Fibroblast of skin of right biceps (primary cell): ENCODE results near the gene GJB5.
"Not testable (repeated sequence)": the region's sequence is repeated elsewhere in the genome, so short reads cannot be mapped to it uniquely, and the experiment has no call there.

ENCODE experiments used
- DNase-seq: peaks from one replicate; pipeline ENCODE4 v3.0.0-alpha.2; 2013

GJB5 gene

GRCh38 chr1:34754964-34755637 is at the start of gene GJB5:
TSS of gene GJB5 (plus strand) at chr1:34755047. CDS start at chr1:34757331, 2,284 bp downstream.
- DNase-seq: no peak

GRCh38 chr1:34705077-34705476 is 49.8 kb upstream of the GJB5 start:
- no peak for DNase-seq

GRCh38 chr1:34708106-34708505 is 46.7 kb upstream of the GJB5 start:
- DNase-seq: no peak

GRCh38 chr1:34709547-34709946 is 45.3 kb upstream of the GJB5 start:
- no peak for DNase-seq

DNA sequence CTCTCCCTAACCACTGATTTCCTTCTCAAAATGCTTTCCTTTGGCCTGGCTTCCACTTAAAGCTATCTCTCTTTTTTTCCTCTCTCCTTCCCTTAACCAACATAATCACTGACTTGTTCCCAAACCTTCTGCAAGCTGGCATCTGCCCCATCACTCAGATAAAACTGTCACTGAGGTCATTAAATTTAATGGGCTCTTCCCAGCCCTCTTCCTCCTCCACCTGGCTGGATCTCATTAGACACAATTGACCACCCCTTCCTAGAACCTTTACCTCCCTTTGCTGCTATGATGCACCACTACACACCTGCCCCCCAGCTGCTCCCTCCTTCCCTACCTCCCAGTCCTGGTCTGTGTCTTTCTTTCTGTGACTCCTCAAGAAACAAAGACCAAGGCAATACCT is 44.0 kb upstream of the GJB5 start:
- no peak for DNase-seq

DNA sequence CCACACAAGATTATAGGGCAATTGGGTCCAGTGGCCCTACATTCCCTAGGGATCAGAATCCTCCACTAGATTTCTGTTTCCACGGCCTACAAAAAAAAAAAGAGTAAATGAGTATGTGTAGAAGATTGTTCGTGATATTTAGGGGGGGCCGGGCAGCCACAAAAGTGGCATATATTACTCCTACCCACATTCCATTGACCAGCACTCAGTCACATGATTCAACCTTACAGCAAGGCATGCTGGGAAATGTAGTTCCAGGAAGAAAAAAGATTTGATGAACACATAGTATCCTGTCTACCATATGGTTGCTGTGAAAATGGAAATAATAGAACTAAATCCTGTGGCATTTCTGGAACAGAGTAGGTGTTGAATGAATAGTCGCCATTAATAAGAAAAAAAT is 43.4 kb upstream of the GJB5 start:
- DNase-seq: no peak

GRCh38 chr1:34712007-34712688 is 42.7 kb upstream of the GJB5 start:
- no peak for DNase-seq

- no peak for DNase-seq
Measured at GRCh38 chr1:34713443-34713842, 41.4 kb upstream of the GJB5 start.

- no peak for DNase-seq
Measured at GRCh38 chr1:34714386-34714785, 40.5 kb upstream of the GJB5 start.

GRCh38 chr1:34715139-34715538 is 39.7 kb upstream of the GJB5 start:
- no peak for DNase-seq

DNA sequence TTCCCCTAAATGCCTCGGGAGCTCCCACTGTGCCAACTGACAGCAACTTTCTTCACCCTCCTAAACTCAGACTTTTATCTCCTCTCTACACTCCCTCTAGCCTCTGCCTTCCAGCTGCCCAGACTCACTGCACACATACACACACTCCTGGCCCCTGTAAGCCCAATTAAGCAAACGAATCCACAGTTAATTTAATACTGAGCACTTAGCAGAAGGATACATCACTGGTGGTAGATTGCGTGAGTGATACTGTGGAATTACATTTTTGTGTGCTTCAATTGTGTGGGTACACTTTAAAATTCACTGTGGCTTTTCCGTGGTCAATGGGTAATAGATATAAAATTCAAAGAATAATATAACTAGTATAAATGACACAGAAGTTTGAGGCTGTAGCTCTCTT is 33.6 kb upstream of the GJB5 start:
- DNase-seq: no peak

DNA sequence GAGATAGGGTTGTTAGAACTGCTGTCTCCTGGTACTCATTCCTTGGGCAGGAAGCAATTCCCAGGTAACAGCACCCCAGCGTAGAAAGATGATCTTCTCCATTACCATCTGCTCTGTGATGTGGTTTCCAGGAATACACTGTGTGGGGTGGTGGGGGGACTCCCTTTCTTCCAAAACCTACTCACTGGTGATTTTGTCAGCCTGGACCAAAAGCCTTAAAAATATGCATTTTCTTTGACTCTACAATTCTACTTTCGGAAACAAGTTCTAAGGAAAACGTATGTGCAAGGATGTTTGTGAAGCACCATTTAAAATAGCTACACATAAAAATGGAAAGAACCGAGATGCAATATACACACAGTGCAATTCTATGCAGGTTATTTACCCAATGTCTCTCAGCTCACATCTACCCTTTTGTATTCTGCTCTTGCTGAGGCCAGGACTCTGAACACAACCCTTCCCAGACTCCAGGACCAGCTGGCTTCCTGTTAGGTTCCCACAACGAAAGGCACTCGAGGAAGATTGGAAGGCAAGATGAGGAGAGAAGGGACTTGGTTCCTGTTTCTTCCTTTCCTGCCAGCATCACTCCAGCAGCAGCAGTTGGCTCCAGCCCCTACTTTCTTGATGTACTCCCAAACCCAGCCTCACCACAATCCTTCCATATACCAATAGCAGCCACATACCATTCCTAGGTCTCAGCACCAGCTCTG is 33.0 kb upstream of the GJB5 start:
- DNase-seq: no peak

GRCh38 chr1:34726861-34727260 is 28.0 kb upstream of the GJB5 start:
- DNase-seq: no peak

DNA sequence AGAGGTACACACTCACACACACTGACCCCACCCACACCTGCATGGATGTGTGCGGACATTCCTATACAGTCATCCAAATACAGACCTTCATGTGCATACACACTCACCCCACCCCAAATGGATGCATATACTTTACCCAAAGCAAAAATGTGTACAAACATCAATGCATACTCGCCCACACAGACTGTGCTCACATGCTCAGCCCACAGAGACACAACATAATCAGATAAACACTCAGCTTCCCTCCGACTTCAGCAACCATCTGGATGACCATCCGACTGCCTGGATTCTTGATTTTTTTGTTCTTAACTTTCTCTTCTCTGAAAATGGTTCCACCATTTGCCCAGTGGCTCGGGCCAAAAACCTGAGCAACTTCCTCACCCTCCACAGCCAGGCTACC is 24.4 kb upstream of the GJB5 start:
- DNase-seq: no peak

- DNase-seq: not testable (repeated sequence)
Measured at GRCh38 chr1:34732831-34733230, 22.0 kb upstream of the GJB5 start.

DNA sequence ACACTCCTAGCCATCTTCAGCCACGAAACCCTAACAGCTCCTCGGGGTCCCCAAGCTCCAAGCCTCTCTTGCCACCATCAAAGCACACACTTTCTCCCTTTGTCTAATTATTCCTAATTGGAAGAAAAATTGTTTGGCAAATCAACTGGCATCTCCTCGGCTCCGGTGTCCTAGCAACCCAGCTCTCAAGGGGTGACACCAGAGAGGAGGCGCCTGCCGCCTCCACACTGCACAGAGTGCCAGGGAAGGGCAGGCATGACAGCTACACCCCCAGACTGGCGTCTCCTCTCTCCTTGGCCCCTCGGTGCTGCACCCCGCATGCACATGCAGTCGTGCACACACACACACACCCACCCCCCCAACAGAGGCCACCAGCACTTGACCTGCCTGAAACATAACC is 18.2 kb upstream of the GJB5 start:
- DNase-seq: no peak

DNA sequence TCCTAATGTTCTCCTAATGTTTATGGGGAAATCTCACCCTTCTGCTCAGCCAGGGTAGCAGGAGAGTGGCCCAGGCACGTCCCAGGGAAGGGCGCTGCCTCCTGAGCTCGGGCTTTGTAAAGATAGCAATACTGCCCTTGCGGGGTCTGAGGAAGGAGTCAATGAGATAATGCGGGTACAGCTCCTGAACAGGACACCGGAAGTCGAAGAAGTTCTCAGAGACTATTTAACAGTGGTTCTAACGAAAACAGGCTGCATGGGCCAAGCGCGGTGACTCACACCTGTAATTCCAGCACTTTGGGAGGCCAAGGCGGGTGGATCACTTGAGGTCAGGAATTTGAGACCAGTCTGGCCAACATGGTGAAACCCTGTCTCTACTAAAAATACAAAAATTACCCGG is 17.6 kb upstream of the GJB5 start:
- not testable (repeated sequence) for DNase-seq

GRCh38 chr1:34739613-34740012 is 15.2 kb upstream of the GJB5 start:
- no peak for DNase-seq

DNA sequence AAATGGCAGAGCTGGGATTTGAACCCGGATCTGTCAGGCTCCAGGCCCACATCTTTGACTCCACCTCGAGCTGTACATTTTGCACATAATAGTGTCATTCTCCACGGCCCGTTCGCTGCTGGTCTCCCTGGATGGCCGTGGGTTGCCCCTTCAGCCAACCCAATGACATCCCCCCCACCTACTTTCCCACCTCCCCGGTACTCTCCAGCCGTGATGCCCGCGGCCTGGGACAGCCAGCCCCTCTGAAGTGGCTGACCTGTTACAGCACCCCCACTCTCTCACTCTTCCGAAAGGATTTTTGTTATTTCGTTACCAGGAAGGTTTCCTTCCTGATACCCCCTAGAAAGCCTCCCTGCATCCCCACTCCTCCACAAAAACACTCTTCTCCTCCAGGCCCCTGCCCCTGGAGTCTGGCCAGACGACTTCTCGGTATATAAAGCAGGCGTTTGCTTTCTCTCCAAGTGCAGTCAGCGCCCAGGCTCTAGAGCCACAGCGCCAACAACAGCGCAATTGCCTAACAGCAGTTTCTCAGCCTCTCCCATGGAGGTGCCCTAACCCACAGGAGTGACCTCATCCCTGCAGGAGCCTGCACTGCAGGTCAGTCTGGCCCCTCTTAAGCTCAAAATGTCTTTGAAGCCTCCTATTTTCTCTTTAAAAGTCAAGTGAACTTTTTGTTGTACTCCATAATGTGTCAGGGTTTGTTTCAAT is 14.5 kb upstream of the GJB5 start:
- no peak for DNase-seq

DNA sequence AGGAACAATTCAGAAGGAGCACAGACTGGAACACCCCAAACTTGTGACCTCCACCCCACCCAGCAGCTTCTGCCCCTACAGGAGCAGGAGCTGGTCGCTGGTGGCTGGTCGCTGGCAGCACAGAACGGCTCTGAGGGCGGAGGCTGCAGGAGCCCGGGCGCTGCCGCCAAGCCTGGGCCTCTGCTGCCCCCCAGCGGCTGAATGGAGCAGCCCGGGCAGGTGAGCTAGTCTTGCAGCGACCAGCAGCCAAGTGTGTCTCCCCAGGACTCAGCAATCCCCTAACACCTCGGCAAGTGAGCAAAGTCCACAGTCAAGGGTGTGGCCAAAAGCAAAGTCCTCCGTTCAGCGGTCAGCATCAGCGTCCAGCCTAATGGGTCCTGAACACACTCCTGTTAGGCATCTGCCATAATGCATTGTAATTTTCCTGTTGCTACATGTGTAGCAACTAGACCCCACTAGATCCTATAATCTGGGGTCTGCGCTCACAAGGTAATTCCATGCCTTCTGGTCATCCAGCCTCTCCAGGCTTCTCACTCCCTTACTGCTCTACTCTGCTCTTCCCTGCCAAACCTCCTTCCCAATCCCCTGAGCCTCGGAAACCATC is 12.1 kb upstream of the GJB5 start:
- DNase-seq: peak; percentile 50

DNA sequence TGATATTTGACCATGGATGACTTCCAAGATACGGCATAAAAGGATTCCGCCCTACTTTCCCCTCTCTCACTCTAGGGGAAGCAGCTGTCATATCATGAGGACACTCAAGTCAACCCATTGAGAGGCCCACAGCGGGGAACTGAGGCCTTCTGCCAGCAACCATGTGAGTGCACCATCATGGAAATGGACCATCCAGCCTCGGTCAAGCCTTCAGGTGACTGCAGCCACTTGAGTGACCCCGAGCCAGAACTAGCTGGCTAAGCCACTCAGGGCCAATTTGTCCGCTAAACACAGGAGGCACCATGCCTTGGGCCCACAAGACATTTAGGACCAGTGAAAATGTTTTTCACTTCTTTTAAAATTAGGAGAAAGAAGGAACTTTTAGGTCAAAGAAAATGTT is 11.1 kb upstream of the GJB5 start:
- peak; percentile 5 for DNase-seq

GRCh38 chr1:34744851-34745250 is 10.0 kb upstream of the GJB5 start:
- no peak for DNase-seq

DNA sequence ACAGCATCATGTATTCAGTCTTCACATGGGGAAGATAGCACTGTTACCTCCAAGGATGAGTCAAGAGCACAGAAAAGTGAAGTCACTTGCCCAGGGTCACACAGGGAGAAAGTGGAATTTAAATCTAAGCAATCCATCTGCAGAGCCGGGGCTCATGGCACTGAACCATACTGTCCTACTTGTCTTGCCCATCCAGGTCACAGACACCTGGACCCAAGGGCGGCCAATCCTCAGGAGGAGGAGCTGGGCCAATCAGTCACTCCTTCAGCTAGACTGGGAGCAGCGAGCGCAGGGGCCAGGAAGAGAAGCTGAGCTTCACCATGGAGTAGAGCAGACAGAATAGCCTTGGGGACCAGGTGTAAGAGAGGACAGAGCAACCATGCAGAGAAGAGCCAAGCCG is 9.2 kb upstream of the GJB5 start:
- DNase-seq: no peak
